ENCODE measurements around the gene FAM120C. TPM values are rescaled to one million over a fixed set of nuclear protein-coding genes. Genes with fewer than 3 reads are reported as not detected.

FAM120C gene
- total RNA-seq, 1 donor from 2014 or later, result 6.9 TPM

DNA sequence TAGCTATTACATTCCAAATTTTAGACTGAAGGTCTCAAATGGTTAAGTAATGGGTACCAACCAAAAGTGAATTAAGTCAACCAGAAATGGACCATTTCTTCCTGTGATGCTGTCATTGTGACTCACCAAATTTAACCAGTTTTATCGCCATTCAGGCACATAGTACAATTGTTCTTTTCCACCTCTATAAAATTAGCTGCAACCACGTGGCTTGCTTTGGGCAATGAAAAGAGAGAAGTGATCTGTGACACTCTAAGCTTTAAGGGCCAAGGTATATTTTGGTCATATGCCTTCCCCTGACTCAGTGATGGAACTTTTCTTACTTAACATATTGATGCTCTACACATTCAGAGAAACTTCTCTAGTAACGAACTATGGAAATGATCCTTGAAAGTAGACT is 118.5 kb downstream of the FAM120C start:
- H3K4me1 Mint-ChIP-seq (ENCODE audit: low read depth, unreplicated experiment), result no peaks in the 10 kb centered on the region
- no peaks in the 10 kb centered on the region for H3K27me3 Mint-ChIP-seq (ENCODE audit: low read depth, unreplicated experiment)
- no peak for TF ChIP-seq EZH2 (IDR thresholded peaks at IDR 0.05; ENCODE audit: insufficient read depth, low read length)
- no peak for TF ChIP-seq CTCF (IDR thresholded peaks at IDR 0.05; ENCODE audit: insufficient read depth, low read depth, low read length)
- no peak overlapping the region for H3K9ac ChIP-seq (ENCODE audit: low read length)
- H4K20me1 ChIP-seq (ENCODE audit: insufficient read depth, low read length), result no peaks in the 10 kb centered on the region
- H3K4me1 ChIP-seq (ENCODE audit: insufficient read depth, low read length), result no peaks in the 10 kb centered on the region
- H3K4me3 ChIP-seq (ENCODE audit: insufficient read depth, low read depth, low read length), result no peak overlapping the region
- H3K4me3 Mint-ChIP-seq (ENCODE audit: unreplicated experiment), result no peak overlapping the region
- no peak overlapping the region for H2AFZ ChIP-seq (ENCODE audit: low read depth, low read length)
- H3K27me3 ChIP-seq (ENCODE audit: insufficient read depth, low read length), result no peaks in the 10 kb centered on the region
- no peak overlapping the region for H3K4me2 ChIP-seq (ENCODE audit: low read length)
- H3K36me3 ChIP-seq (ENCODE audit: insufficient read depth, low read length), result no peaks in the 10 kb centered on the region
- FAIRE-seq, result no peak
- no peak overlapping the region for H3K27ac ChIP-seq (ENCODE audit: low read depth, low read length)
- H3K36me3 Mint-ChIP-seq (ENCODE audit: low read depth, unreplicated experiment), result no peaks in the 10 kb centered on the region
- DNase-seq (ENCODE audit: low read depth), result no peak
- H3K9me3 Mint-ChIP-seq (ENCODE audit: unreplicated experiment), result no peaks in the 10 kb centered on the region
- H3K9me3 ChIP-seq (ENCODE audit: insufficient read depth, low read depth, low read length), result no peaks in the 10 kb centered on the region
- H3K79me2 ChIP-seq (ENCODE audit: insufficient read depth, low read length), result no peaks in the 10 kb centered on the region
- no peak overlapping the region for H3K27ac Mint-ChIP-seq (ENCODE audit: unreplicated experiment)

DNA sequence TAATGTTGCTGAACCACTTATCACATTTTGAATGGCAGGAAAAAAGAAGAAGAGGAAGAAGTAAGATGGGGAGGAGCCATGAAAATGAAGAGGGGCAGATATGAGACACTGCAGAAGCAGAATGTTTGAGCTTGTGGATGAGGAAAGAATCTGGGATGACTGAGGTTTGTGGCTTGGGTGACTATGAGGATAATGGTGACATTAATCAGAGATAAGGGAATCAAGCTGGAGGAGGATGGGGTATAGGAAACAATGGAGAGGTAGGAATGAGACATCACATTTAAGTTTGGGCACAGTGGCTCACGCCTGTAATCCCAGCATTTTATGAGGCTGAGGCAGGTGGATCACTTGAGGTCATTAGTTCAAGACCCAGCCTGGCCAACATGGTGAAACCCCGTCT is 119.7 kb downstream of the FAM120C start:
- Histone ChIP-seq H3K4me2 (ENCODE audit: low read length) (no peak overlapping the region), H3K9me3 (ENCODE audit: insufficient read depth, low read depth, low read length) (no peaks in the 10 kb centered on the region), H3K27ac (ENCODE audit: low read depth, low read length) (no peak overlapping the region), H3K4me3 (ENCODE audit: insufficient read depth, low read depth, low read length) (no peak overlapping the region), H2AFZ (ENCODE audit: low read depth, low read length) (no peak overlapping the region), H3K4me1 (ENCODE audit: insufficient read depth, low read length) (no peaks in the 10 kb centered on the region), H3K36me3 (ENCODE audit: insufficient read depth, low read length) (no peaks in the 10 kb centered on the region), H3K27me3 (ENCODE audit: insufficient read depth, low read length) (no peaks in the 10 kb centered on the region), H3K79me2 (ENCODE audit: insufficient read depth, low read length) (no peaks in the 10 kb centered on the region), H4K20me1 (ENCODE audit: insufficient read depth, low read length) (no peaks in the 10 kb centered on the region), H3K9ac (ENCODE audit: low read length) (no peak overlapping the region)
- Mint-ChIP-seq H3K4me1 (ENCODE audit: low read depth, unreplicated experiment) (no peaks in the 10 kb centered on the region), H3K27ac (ENCODE audit: unreplicated experiment) (no peak overlapping the region), H3K27me3 (ENCODE audit: low read depth, unreplicated experiment) (no peaks in the 10 kb centered on the region), H3K4me3 (ENCODE audit: unreplicated experiment) (no peak overlapping the region), H3K36me3 (ENCODE audit: low read depth, unreplicated experiment) (no peaks in the 10 kb centered on the region), H3K9me3 (ENCODE audit: unreplicated experiment) (no peaks in the 10 kb centered on the region)
- TF ChIP-seq EZH2 (IDR thresholded peaks at IDR 0.05; ENCODE audit: insufficient read depth, low read length) (no peak), CTCF (IDR thresholded peaks at IDR 0.05; ENCODE audit: insufficient read depth, low read depth, low read length) (no peak)
- FAIRE-seq (peak; percentile 47), DNase-seq (ENCODE audit: low read depth) (peak; percentile 7)

- no peaks in the 10 kb centered on the region for H3K4me1 Mint-ChIP-seq (ENCODE audit: low read depth, unreplicated experiment)
- no peak overlapping the region for H3K4me2 ChIP-seq (ENCODE audit: low read length)
- H3K27me3 ChIP-seq (ENCODE audit: insufficient read depth, low read length), result no peaks in the 10 kb centered on the region
- no peaks in the 10 kb centered on the region for H3K27me3 Mint-ChIP-seq (ENCODE audit: low read depth, unreplicated experiment)
- no peak overlapping the region for H3K4me3 Mint-ChIP-seq (ENCODE audit: unreplicated experiment)
- TF ChIP-seq EZH2 (IDR thresholded peaks at IDR 0.05; ENCODE audit: insufficient read depth, low read length), result no peak
- no peak for TF ChIP-seq CTCF (IDR thresholded peaks at IDR 0.05; ENCODE audit: insufficient read depth, low read depth, low read length)
- H3K36me3 ChIP-seq (ENCODE audit: insufficient read depth, low read length), result no peaks in the 10 kb centered on the region
- no peak for DNase-seq (ENCODE audit: low read depth)
- no peaks in the 10 kb centered on the region for H3K9me3 Mint-ChIP-seq (ENCODE audit: unreplicated experiment)
- H3K4me1 ChIP-seq (ENCODE audit: insufficient read depth, low read length), result no peaks in the 10 kb centered on the region
- H4K20me1 ChIP-seq (ENCODE audit: insufficient read depth, low read length), result no peaks in the 10 kb centered on the region
- no peaks in the 10 kb centered on the region for H3K9me3 ChIP-seq (ENCODE audit: insufficient read depth, low read depth, low read length)
- no peak overlapping the region for H3K4me3 ChIP-seq (ENCODE audit: insufficient read depth, low read depth, low read length)
- no peaks in the 10 kb centered on the region for H3K36me3 Mint-ChIP-seq (ENCODE audit: low read depth, unreplicated experiment)
- no peaks in the 10 kb centered on the region for H3K79me2 ChIP-seq (ENCODE audit: insufficient read depth, low read length)
- no peak overlapping the region for H3K27ac ChIP-seq (ENCODE audit: low read depth, low read length)
- H3K9ac ChIP-seq (ENCODE audit: low read length), result no peak overlapping the region
- FAIRE-seq, result no peak
- no peak overlapping the region for H3K27ac Mint-ChIP-seq (ENCODE audit: unreplicated experiment)
- H2AFZ ChIP-seq (ENCODE audit: low read depth, low read length), result no peak overlapping the region
These were observed 133.3 kb downstream of the FAM120C start for GRCh38 chrX:54049801-54050200.

Measured in astrocyte (in vitro differentiated cells and primary cell).